CMK (cell line): ENCODE data around the gene CFB.

ENCODE experiments used
- DNase-seq: peaks from one replicate; pipeline ENCODE4 v3.0.0-alpha.2; 2010; ENCODE audit warnings: low read depth

The CFB gene

DNA sequence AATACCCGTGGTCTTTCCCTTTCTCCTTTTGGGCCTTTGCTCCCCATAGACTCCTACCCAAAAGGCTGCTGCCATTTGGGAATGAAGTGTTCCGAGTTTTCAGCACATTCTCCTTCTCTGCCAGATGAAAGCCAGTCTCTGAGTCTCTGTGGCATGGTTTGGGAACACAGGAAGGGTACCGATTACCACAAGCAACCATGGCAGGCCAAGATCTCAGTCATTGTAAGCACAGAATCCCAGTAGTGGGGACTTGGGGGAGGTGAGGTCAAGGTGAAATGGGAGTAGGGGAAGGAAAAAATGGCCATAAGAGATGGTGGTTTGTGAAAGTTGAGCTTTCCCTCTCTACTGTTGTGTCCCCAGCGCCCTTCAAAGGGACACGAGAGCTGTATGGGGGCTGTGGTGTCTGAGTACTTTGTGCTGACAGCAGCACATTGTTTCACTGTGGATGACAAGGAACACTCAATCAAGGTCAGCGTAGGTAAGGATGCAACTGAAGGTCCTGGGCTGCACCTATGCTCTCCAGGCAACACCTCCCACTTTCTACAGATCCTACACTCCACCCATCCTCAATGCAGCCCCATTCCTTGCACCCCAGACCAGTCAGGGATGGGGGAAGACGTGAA is 4.1 kb downstream of the CFB start:
- no peak for DNase-seq

DNA sequence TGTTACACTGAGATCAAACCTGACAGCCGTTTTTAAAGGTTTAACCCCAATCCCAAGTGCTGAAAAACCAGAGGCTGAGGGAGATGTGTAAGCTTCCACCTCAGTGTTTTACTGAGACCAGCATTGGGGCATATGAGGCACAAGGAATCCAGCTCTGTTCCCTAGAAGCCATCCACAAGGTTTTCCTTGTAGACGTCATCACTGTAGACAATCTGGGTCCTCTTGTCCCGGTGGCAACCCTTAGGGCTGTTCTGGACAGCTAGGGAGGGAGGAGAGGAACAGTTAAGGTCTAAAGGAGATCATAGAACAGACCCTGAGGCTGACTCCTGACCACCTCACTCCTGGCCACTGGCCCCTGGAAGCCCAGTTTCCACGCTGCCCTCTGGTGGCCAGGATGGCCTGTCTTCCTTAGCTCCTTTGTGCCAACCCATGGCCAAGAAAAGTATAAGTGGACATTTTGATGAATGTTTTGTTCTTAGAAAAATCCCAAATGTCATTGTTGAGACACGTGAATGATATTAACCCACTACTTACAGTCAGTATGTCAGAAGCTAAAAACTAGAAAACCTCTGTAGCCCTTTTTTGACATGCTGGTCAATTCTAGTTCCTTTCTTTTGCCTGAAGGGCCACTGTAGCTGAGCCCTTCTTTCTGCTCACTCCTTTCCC is 6.4 kb downstream of the CFB start:
- DNase-seq, result no peak

DNA sequence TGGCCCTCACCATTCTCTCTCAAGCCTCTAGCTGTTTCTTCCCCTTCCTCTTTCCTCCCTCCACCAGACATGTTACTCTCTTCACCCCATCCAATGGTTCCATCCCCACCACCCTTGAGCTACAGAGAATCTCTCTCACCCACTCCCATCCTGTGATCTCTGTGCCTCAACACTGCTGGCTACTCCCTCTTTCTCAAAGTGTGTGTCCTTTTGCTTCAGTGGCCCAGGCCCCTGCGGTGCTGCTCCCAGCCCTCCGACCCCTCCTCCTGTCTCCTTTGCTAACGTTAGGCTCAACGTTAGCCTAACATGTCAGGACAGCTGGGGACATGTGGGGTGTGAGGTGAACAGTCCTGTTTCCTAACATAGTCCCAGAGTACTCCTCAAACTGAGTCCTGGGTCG is 7.0 kb downstream of the CFB start:
- no peak for DNase-seq

DNA sequence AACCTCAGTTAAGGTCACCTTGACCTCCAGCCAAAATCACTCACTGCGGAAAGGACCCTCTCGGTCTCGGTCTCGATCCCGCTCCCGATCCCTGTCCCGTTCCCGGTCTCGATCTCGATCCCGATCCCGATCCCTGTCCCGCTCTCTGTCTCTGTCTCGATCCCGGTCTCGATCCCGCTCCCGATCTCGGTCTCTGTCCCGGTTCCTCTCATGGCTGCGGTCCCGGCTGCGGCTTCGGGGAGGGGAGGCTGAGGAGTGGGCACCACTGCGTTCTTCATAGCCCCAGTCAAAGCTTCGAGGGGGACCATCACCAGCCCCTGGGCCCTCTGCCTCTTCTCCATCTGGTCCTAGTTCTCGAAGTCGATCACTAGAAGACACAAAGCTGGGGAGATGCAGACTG is 8.6 kb downstream of the CFB start:
- no peak for DNase-seq

DNA sequence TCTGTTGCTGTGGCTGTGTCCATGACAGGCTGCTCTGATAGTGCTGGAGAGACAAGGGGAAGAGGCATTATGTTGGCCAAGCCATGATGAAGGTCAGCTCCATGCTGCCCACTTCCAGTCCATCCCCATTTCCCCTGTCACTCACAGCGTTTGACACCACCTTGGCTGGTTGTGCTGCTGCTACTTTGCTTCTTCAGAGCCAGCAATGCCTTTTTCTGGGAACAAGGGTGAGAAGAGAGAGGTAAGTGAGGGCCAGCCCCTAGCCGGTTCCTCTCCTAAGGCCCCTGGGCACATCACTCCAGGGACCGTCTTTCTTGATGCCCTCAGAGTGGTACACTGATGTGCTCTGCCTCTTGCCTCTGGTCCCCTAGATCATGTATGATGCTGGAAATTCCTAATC is 10.9 kb downstream of the CFB start:
- DNase-seq, result no peak

DNA sequence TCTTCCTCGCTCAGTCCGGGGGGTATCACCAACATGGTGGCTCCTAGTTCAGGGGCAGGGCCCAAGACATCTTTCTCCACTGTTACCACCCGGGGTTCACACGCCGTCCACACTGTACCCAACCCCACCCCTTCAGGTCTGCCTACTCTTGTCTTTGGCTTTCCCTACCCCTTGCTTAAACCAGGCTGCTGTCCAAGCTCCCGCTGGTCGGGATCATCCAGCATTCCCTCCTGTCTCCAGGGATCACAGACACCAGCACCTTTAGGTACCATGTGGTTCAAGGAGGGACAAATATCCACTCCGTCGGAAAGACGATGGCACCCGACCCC is 12.5 kb downstream of the CFB start:
- DNase-seq, result no peak

DNA sequence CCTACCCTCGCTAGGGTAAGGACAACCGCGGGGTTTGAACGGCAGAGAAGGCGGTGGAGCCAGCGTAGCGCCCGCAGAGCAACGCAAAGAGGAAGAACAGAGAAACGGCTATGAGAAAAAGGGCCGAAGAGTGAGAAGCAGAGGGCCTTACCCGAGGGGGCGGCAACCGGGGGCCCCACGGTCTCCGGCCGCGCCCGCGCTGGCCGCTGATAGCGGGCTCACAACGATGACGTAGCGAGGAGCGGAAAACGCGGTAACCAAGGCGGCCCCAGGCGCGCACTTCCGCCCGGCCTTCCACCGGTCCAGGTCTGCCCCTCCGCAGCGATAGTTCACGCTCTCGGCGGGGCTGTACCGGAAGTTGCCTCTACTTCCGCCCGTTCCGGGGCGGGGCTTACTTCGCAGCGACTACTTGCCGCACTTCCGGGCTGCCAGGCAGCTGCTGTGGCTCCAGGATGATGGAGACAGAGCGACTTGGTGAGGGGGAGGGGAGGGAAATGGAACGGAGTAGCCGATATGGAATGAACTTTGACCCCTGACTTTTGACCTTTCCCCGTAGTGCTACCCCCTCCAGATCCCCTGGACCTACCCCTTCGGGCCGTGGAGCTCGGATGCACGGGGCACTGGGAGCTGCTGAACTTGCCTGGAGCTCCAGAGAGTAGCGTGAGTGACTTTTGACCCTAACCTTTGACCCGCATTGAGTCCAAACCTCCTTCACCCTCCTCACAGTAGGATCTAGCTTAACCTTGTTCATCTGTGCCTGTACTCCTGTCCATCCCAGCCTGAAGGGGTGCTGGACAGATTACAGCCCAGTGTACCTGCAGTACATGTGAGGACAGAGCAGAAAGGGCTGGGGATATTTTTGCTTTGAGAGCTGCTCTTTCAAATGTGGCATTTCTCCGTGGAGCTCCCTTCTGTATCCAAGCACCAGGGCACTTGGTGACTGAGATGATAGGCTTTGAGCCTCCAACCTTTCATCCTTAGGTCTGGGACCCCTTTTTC is 13.1 kb downstream of the CFB start, which contains the start of the genes NELFE and SKIC2:
NELFE (minus strand) TSS at position 231 of the 999 bp plus-strand sequence. CDS start 525 bp downstream, outside the sequence.
SKIC2 (plus strand) TSS at position 435 of the 999 bp plus-strand sequence; CDS start at position 453, 18 bp downstream.
- peak; percentile 96 for DNase-seq

DNA sequence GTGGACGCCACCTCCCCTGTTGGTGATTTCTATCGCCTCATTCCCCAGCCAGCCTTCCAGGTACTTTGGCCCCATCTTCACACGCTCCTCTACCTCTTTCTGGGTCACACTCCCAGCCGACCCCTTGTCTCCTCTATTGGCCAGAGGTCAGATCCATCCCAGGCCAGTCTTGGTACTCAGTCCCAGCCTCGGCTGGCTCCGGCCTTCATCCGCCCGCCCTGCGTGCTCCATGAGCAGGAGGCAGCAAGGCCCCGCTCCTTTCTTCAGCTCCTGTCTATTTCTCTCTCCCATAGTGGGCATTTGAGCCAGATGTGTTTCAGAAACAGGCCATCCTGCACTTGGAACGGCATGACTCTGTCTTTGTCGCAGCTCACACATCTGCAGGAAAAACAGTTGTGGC is 15.7 kb downstream of the CFB start:
- DNase-seq, result no peak

DNA sequence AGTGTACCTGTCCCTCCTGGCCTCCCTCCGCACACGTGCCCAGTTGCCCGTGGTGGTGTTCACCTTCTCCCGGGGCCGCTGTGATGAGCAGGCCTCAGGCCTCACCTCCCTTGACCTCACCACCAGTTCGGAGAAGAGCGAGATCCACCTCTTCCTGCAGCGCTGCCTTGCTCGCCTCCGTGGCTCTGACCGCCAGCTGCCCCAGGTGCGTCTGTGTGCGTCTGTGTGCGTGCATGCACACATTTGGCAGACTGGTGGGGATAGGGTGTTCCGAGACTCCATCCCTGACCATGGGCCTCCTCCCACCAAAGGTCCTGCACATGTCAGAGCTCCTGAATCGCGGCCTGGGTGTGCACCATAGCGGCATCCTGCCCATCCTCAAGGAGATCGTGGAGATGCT is 18.0 kb downstream of the CFB start:
- no peak for DNase-seq

DNA sequence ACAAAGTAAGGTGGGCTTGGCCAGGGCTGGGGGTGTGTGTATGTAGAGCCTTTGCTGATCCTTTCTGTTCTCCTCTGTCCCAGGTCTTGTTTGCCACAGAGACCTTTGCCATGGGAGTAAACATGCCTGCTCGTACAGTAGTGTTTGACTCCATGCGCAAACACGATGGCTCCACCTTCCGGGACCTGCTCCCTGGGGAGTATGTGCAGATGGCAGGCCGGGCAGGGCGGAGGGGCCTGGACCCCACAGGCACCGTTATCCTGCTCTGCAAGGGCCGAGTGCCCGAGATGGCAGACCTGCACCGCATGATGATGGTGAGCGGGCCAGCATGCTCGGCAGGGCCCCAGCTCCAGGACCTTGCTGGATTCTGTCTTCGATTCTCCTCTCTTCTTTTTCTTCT is 19.8 kb downstream of the CFB start:
- no peak for DNase-seq

DNA sequence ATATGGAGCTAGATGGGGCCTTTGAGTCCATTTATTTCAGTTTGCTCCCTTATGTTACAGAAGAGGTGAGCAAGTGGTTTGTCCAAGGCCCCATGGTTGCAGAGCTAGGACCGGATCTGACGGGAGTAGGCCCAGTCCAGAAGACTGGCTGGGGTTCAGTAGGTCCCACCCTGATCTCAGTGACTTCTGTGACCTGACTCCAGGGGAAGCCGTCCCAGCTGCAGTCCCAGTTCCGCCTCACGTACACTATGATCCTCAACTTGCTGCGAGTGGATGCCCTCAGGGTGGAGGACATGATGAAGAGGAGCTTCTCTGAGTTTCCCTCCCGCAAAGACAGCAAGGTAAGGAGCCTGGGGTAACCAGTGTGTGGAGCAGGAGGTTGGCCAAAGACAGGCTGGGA is 20.6 kb downstream of the CFB start:
- no peak for DNase-seq

DNA sequence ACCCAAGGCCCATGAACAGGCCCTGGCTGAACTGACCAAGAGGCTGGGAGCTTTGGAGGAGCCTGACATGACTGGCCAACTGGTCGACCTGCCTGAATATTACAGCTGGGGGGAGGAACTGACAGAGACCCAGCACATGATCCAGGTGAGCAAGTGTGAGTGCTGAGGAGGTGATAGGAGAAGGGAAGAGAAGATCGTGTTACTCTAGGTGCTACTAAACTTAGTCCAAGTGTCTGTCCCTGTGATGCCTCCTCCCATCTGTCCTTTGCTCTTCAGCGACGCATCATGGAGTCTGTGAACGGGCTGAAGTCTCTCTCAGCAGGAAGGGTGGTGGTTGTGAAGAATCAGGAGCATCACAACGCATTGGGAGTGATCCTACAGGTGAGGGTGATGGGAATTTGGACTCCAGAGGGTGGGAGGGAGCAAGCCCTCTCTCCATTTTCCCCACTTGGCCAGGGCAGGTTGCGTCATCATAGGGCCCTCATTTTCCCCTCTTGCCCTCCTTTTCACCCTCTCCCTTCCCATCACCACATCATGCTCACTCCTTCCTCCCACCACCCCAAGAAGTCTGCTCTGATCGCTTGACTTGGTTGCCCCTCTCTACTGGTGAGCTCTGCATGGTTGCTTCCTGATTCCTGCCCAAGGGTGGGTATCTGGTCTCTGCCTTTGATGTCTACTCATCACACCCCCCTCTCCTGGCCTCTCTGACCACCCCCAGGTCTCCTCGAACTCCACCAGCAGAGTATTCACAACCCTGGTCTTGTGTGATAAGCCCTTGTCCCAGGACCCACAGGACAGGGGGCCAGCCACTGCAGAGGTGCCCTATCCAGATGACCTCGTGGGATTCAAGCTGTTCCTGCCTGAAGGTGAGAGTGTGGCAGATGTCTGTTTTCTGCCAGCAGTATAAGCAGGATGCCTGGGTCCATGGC is 21.4 kb downstream of the CFB start:
- DNase-seq, result no peak

DNA sequence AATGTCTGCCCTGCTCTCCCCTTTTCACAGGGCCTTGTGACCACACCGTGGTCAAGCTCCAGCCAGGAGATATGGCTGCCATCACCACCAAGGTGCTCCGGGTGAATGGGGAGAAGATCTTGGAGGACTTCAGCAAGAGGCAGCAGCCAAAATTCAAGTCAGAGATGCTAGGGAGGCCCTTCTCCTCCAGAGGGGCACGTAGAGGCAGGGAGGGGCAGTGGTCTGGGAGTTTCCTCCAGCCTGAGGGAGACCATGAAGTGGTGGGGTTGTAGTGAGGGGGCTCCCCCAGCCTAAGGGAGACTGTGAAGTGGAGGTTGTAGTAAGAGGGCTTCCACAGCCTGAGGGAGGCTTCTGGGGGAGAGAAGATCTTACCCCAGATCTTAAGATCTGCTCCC is 22.0 kb downstream of the CFB start:
- DNase-seq, result no peak

DNA sequence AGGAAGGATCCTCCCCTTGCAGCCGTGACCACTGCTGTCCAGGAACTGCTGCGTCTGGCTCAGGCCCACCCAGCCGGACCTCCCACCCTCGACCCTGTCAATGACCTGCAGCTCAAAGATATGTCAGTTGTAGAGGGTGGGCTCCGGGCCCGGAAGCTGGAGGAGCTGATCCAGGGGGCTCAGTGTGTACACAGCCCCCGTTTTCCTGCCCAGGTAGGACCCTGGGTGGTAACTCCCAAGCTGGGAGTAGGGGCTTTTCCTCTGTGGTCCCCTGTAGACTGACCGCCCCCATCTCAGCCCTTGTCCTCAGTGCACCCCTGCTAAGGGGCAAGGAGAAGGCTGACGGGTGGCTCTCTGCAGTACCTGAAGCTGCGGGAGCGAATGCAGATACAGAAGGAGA is 22.4 kb downstream of the CFB start:
- DNase-seq, result no peak

DNA sequence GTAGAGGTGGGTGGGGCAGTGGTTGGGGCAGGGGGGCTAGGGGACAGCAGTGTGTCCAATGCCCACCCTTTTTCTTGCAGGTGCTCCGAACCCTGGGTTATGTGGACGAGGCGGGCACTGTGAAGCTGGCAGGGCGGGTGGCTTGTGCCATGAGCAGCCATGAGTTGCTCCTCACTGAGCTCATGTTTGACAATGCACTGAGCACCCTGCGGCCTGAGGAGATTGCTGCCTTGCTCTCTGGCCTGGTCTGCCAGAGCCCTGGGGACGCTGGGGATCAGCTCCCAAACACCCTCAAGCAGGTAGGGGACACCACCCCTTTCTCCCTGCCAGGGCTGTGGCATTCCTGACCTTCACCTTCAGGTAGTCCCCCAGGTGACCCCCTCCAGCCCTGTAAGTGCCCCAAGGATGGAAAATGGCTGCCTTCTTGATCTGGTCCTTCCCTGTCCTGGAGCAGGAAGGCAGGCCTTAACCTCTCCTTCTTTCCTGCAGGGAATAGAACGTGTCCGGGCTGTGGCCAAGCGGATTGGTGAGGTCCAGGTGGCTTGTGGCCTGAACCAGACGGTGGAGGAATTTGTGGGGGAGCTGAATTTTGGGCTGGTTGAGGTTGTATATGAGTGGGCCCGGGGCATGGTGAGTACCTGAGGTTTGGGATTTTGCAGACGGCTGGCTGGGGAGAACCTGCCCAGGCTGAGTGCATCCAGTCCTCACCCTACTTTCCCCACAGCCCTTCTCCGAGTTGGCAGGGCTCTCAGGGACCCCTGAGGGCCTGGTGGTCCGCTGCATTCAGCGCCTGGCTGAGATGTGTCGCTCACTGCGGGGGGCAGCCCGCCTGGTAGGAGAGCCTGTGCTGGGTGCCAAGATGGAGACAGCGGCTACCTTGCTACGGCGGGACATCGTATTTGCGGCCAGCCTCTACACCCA is 23.2 kb downstream of the CFB start:
- DNase-seq, result no peak

DNA sequence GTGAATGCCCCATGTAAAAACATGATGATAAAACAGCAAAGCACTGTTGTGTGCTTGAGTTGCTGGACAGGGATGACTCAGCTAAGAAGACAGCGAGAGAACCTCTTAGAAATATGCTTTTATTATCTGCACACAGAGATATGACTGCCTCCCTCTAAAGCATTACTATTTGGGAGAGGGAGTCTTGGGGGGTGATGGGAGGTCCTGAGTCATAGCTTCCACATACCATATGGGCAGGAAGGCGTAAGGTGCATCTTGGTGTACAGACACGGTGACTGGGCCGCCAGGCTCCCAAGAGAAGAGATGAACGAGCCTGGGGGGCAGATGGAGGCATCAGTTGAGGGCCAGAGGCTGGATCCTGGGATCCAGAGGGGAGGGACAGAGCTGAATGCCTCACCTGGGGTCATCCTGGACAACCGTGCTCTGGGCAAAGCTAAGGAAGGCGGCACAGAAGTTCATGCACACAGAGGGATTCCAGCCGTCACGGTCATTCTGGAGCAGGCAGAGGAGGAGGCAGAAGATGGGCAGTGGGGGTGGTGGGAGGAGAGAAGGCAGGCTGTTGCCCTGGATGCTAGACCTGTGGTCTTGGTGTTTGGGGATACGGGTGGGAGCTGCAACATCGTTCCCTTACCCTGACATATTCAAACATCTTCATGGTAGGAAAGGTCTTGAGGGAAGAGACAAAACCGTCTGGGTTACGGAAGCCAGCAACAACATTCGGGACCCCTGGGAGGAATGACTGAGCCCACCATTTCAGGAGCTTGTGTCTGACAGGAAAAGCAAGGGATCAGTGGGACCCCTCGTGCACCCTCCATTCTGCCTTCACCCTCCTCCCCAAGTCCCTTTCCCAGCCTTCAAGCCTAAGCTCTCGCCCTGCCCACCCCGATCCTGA is 24.1 kb downstream of the CFB start:
- DNase-seq, result no peak

DNA sequence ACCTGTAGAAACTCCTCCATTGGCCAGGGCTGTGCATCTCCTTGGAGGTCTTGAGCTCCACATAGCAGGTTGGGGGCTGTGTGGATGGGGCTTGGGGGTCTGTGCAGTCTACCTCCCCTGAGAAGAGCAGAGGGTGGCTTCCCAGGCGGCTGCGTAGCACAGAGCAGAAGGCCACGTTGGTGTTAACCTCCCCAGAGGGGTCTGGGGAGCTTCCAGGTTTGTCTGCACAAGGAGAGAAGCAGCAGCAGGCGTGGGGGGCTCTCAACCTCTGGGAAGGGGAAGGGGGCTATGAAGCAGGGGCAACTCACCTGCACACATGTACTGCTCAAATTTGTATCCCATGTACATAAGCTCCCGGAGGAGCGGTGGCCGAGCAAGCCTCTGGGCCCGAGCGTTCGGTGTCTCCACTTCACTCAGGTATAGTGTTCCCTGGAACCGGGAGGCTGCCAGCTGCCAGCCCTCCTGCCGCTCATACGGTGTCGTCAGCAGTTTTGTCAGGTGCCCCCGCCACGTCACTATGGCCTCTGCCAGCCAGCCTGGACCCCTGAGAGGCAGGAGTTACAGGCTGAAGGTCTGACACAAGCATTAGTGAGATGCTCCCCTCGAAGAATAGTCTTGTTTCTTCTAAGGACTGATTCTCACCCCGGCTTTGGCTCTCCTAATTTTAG is 24.8 kb downstream of the CFB start:
- no peak for DNase-seq

DNA sequence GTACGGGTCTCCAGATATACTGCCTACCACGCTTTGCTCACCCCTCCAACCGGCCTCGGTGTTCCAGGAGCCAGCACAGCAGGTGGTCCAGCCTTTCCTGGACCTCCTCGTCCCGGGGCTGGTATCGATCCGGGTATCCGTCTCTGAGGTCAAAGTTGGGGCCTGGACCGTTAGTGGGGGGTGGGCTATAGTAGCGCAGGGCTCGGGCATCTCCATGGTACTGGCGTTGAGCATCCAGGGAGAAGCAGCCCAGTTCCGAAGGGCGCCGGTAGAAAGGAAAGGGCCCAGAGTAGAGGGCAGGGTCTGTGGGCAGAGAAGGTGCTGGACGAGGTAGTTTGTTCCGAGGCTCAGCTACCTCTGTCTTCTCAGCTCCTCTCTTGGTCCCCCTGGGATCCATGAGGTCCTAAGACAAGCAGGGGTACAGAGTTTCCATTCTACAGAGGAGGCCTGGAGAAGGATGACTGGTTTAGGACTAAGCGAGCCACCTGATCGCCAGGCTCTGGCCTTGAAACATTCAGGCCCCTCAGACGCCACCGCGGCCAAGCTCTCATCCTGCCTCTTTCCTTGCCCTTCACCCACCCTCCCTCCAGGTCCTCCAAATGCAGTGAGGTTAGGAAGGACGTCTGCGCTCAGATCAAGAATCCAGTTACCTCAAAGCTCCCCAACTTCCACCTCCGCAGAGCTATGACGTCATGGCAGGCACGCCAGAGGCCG is 25.5 kb downstream of the CFB start:
- DNase-seq, result no peak
